ENCODE measurements around the gene UBE2N.
"Not testable (repeated sequence)": the region's sequence is repeated elsewhere in the genome, so short reads cannot be mapped to it uniquely, and the experiment has no call there.

The UBE2N gene

DNA sequence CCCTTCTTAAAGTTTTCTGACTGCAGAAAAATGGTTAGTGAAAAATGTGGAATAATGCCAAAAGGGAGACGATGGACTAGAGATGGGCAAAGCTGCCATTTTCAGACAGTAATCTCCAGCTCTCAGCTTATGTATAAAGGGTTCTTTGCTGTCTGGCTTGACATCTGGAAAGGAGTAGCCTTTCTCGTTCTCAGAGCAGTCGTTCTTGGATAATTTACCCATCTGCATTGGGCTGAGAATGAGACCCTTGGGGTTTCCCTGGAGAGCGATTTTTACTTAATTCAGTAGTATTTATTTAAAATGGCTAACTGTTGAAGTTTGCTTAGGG is 62.8 kb downstream of the UBE2N start:
- Histone ChIP-seq H3K27me3 (ENCODE audit: insufficient read depth, poor library complexity, severe bottlenecking) (no peaks in the 10 kb centered on the region), H3K4me3 (replicated peaks; ENCODE audit: insufficient read depth, low read length) (peak overlapping the region; percentile 73), H3K27ac (replicated peaks) (peak overlapping the region; percentile 90)
- no peak for DNase-seq (ENCODE audit: low read depth in 1 of 2, low spot score in 1 of 2)
- no peak for TF ChIP-seq POLR2AphosphoS5 (IDR thresholded peaks at IDR 0.05; ENCODE audit: low read depth)
- TF ChIP-seq CTCF (IDR thresholded peaks at IDR 0.05; ENCODE audit: insufficient read depth, low read length): no peak
- no peak for TF ChIP-seq SPI1 (IDR thresholded peaks at IDR 0.05; ENCODE audit: borderline replicate concordance, low read depth)
- TF ChIP-seq GABPA (IDR thresholded peaks at IDR 0.05; ENCODE audit: low read depth): no peak
- no peak for TF ChIP-seq REST (IDR thresholded peaks at IDR 0.05; ENCODE audit: insufficient replicate concordance, low read depth)

DNA sequence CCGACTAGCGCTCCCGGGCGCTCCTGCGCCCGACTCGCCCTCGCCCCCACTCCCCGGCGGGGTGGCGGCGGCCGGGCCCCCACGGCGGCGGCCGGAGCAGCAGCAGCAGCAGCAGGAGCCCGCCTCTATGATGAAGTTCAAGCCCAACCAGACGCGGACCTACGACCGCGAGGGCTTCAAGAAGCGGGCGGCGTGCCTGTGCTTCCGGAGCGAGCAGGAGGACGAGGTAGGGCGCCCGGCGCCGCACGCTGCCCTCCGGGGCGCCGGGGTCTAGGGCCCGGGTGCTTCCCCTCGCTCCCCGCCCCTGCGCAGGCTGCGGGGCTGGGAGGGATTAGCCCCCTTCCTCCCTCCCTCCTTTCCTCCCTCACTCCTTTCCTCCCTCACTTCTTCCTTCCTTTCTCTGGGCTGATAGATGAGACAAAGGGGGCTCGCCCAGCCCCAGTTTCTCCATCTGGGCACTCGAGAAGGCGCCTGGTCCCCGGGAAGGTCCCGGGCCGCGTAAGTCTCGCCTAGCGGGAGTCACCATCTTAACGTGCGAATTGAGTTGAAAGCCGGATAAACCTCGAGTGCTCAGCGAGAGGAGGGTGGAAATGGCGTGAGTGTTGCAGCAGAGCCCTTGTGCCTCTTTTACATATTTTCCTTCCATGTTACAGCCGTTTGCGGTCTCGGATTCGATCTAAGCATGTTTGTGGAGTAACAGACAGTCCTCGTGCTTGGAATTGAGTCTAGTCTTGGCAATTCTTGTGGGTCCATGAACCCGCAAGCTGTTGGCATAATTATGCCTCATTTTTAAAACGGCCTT is 63.4 kb downstream of the UBE2N start:
- Histone ChIP-seq H3K27ac (replicated peaks) (peak overlapping the region; percentile 90), H3K4me3 (replicated peaks; ENCODE audit: insufficient read depth, low read length) (peak overlapping the region; percentile 73)
- DNase-seq (ENCODE audit: low read depth in 1 of 2, low spot score in 1 of 2): peak in 1 of 2 experiments; percentile 77
- TF ChIP-seq REST (IDR thresholded peaks at IDR 0.05; ENCODE audit: insufficient replicate concordance, low read depth): peak; percentile 13
- TF ChIP-seq POLR2AphosphoS5 (IDR thresholded peaks at IDR 0.05; ENCODE audit: low read depth): peak; percentile 38; the same call in 1 of the 2 replicates
- H3K27me3 ChIP-seq (ENCODE audit: insufficient read depth, poor library complexity, severe bottlenecking): not testable (repeated sequence)

DNA sequence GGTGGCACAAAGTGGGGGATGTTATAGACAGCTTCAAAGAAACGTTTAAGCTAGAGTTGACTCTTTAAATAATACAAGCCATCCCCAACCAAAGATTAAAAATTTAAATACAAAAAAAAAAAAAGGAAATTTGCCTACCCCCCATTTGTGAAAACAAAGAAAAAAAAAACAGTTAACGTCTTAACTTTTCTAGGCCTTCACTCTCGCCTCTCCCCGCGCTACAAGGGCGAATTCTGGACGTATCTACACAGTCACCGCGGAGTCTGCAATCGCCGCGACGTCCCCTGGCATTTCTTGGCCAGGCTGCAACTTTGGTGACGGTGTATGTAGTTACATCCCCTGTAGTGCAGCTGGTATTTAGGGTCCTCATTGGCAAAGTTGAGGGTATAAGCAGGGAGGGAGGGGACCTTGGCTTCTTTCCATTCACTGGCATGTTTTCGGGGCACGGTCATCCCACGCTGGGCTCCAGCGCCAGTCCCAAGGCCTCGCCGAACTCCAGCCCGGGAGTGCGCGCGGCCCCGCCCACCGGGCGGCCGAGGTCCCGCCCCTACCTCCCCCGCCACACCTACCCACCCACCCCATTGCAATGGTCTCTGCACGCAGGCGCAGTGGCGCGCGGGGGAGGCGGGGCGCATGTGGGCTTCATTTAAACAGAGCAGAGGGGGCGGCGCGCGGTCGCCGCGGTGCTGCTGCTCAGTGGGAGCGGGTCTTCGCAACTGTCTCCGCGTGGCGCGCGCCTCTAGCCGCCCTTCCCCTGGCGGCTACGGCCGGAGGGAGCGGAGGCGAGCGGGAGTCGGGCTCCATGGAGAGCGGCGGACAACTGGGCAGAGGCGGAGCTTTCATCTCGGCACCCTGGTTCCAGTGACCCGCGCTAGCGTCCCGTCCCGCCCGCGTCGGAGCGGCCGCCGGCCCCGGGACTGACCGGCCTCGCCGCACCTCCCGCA is 64.2 kb downstream of the UBE2N start, which contains the start of gene NUDT4:
NUDT4 (plus strand) TSS at position 674 of the 944 bp plus-strand sequence. CDS start 398 bp downstream, outside the sequence.
- H3K27me3 ChIP-seq (ENCODE audit: insufficient read depth, poor library complexity, severe bottlenecking): no peaks in the 10 kb centered on the region
- H3K4me3 ChIP-seq (replicated peaks; ENCODE audit: insufficient read depth, low read length): peak within 1 kb of the TSS; percentile 73
- DNase-seq (ENCODE audit: low read depth in 1 of 2, low spot score in 1 of 2): peak; percentile 84 to 95
- peak within 1 kb of the TSS; percentile 90 for H3K27ac ChIP-seq (replicated peaks)
- TF ChIP-seq POLR2AphosphoS5 (IDR thresholded peaks at IDR 0.05; ENCODE audit: low read depth) (peak; percentile 82), SPI1 (IDR thresholded peaks at IDR 0.05; ENCODE audit: borderline replicate concordance, low read depth) (no peak), GABPA (IDR thresholded peaks at IDR 0.05; ENCODE audit: low read depth) (no peak), CTCF (IDR thresholded peaks at IDR 0.05; ENCODE audit: insufficient read depth, low read length) (no peak), REST (IDR thresholded peaks at IDR 0.05; ENCODE audit: insufficient replicate concordance, low read depth) (peak; percentile 12)
